Left lung (tissue), 10 donors: Measurements from ENCODE around the gene PIP5K1B. TPM values are rescaled to one million over a fixed set of nuclear protein-coding genes. Genes with fewer than 3 reads are reported as not detected.

Experiments
- ATAC-seq: fragments of 200-7000 bp; cut with Tn5 transposase; one replicate; pipeline ENCODE4 v1.9.1; 2020; ENCODE audit warnings: moderate library complexity
- DNase-seq, 4 donors: peaks; one replicate each; pipeline ENCODE4 v3.0.0-alpha.2; 2013 to 2020
- H3K27ac ChIP-seq, 2 donors: fragments of 200-600 bp; sonication (generic) in 1 of 2; one replicate each; pipeline versions ENCODE4 v1.5.0 to v1.8.0; 2020 to 2021
- H3K27me3 ChIP-seq, 2 donors: fragments of 200-600 bp; sonication (generic) in 1 of 2; one replicate each; pipeline versions ENCODE4 v1.5.0 to v1.8.0; 2020 to 2021
- H3K36me3 ChIP-seq, 2 donors: fragments of 200-600 bp; sonication (generic) in 1 of 2; one replicate each; pipeline versions ENCODE4 v1.5.0 to v1.8.0; 2020 to 2021
- H3K4me1 ChIP-seq, 2 donors: fragments of 200-600 bp; one replicate each; pipeline ENCODE4 v1.8.0; 2021
- H3K4me3 ChIP-seq, 2 donors: fragments of 200-600 bp; sonication (generic) in 1 of 2; one replicate each; pipeline versions ENCODE4 v1.5.0 to v1.8.0; 2020 to 2021; ENCODE audit warnings: mild to moderate bottlenecking in 1 of 2
- H3K9me3 ChIP-seq, 2 donors: fragments of 200-600 bp; sonication (generic) in 1 of 2; one replicate each; pipeline versions ENCODE4 v1.5.0 to v1.8.0; 2020 to 2021
- intact Hi-C, 2 donors: fragments of 100-400 bp; cut with DNase I; formaldehyde crosslinking; loops; one replicate each; pipeline versions ENCODE4 v1.11.2 to v1.14.2; 2022
- polyA plus RNA-seq, 6 donors: library from polyadenylated mRNA; unstranded; fragments of 120-200 nt; gene quantifications; one replicate each; pipeline ENCODE4 v1.2.1, GENCODE V29; 2013; ENCODE audit not compliant: insufficient read length in 6 of 6
- total RNA-seq, 2 donors: library from RNA; stranded (reverse); fragmentation: NEBNext Ultra II Directional; extraction: Animal tissue kit (Norgen Biotek cat#: 25700); gene quantifications; one replicate each; pipeline ENCODE4 v1.2.1, GENCODE V29; 2021
- TF ChIP-seq, protein P1 (sequence below), 2 donors: fragments of 200-600 bp; sonication (generic) in 1 of 2; IDR thresholded peaks; one replicate each; pipeline versions ENCODE4 v1.5.0 to v1.8.0; 2021; ENCODE audit warnings: antibody characterized with exemption in 2 of 2
- donor health status: DM: no; HTN: yes; CAD: no.
- donor health status: DM: no; HTN: no; CAD: no.

The PIP5K1B gene
- total and polyA plus RNA-seq, 8 donors = 3.1 to 31.0 (median 4.2) TPM

DNA sequence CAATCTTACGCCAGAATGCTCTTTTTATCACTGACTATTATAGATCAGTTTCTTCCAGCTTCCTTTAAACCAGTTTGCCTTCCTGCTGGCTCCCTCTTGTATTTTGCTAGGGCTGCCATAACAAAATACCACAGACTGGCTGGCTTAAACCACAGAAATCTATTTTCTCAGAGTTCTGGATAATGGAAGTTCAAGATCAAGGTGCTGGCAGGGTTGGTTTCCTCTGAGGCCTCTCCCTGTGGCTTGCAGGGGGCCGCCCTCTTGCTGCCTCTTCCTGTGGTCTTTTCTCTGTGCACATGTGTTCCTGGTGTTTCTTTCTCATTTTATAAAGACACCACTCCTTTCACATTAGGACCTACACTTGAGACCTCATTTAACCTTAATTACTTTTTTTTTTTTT lies 323.7 kb downstream of the PIP5K1B start:
- intact Hi-C loops = no loop called here
- DNase-seq (no peak), ATAC-seq (no peak)
- no peaks in the 10 kb centered on the region for H3K36me3 ChIP-seq
- no peak overlapping the region for H3K27ac ChIP-seq
- TF ChIP-seq, protein P1, sequence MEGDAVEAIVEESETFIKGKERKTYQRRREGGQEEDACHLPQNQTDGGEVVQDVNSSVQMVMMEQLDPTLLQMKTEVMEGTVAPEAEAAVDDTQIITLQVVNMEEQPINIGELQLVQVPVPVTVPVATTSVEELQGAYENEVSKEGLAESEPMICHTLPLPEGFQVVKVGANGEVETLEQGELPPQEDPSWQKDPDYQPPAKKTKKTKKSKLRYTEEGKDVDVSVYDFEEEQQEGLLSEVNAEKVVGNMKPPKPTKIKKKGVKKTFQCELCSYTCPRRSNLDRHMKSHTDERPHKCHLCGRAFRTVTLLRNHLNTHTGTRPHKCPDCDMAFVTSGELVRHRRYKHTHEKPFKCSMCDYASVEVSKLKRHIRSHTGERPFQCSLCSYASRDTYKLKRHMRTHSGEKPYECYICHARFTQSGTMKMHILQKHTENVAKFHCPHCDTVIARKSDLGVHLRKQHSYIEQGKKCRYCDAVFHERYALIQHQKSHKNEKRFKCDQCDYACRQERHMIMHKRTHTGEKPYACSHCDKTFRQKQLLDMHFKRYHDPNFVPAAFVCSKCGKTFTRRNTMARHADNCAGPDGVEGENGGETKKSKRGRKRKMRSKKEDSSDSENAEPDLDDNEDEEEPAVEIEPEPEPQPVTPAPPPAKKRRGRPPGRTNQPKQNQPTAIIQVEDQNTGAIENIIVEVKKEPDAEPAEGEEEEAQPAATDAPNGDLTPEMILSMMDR (IDR thresholded peaks at IDR 0.05) = no peak
- no peak overlapping the region for H3K4me3 ChIP-seq
- no peaks in the 10 kb centered on the region for H3K27me3 ChIP-seq
- H3K9me3 ChIP-seq = peaks cover 0 to 6% of the 10 kb centered on the region in 2 donors
- peaks cover 0 to 13% of the 10 kb centered on the region in 2 donors for H3K4me1 ChIP-seq

DNA sequence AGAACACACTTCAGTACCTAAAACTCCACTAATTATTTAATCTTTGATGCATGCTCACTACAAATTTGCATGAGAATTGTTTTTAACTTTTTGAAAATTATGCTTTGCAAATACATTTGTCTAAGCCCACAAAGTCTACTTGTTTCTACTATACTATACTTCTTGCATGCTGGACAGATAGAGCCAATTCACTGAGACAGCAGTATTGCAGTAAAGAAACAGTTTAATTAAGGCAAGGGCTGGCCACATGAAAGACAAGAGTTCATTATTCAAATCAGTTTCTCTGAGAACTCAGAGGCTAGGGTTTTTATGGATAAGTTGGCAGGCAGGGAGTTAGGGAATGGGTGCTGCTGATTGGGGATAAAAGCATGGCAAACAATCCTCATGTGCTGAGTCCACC lies 324.5 kb downstream of the PIP5K1B start:
- Histone ChIP-seq H3K4me3 (no peak overlapping the region), H3K27ac (no peak overlapping the region), H3K36me3 (no peaks in the 10 kb centered on the region), H3K4me1 (peaks cover 0 to 13% of the 10 kb centered on the region in 2 donors), H3K9me3 (peaks cover 0 to 6% of the 10 kb centered on the region in 2 donors), H3K27me3 (no peaks in the 10 kb centered on the region)
- ATAC-seq = no peak
- TF ChIP-seq, protein P1 (IDR thresholded peaks at IDR 0.05) = no peak
- no peak for DNase-seq
- intact Hi-C loops = no loop called here

DNA sequence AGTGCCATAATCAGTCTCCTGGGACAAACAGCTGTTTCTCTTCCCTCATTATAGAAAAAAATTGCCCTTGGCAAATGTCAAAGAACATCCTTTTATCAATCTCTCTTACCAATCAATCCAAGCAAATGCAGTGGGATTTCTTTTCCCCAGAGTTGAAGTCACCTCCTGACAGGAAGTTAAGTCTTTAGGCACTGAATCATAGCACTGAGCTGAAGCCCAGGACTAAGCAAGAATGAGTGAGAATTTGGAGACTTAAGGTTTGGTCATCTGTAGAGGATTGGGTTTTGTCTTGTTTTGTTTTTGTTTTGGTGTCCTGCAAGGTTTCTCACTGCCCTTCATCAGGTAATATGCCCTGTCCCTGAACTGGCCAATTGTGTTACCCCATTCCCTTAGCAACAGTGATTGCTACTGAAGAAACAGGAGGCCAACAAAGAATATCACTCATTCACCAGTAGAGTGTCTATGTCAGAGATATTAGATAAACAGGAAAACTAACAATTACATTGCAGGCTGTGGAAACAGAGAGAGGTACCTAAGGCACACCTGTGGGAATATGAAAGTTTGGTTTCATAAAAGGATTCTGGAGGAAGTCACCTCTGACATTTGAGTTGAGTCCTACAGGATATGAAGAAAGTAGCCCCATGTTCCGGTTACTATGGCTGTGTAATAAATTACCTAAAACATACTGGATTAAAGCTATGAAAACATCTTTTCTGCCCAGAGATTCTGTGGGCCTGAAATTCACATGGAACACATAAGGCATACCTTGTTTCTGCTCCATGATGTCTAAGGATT lies 326.0 kb downstream of the PIP5K1B start:
- Histone ChIP-seq H3K36me3 (no peaks in the 10 kb centered on the region), H3K27ac (no peak overlapping the region), H3K9me3 (peaks cover 0 to 6% of the 10 kb centered on the region in 2 donors), H3K4me3 (no peak overlapping the region), H3K27me3 (no peaks in the 10 kb centered on the region), H3K4me1 (peaks cover 3 to 19% of the 10 kb centered on the region in 2 donors)
- TF ChIP-seq, protein P1 (IDR thresholded peaks at IDR 0.05) = no peak
- DNase-seq (no peak), ATAC-seq (no peak)
- intact Hi-C loops = no loop called here

DNA sequence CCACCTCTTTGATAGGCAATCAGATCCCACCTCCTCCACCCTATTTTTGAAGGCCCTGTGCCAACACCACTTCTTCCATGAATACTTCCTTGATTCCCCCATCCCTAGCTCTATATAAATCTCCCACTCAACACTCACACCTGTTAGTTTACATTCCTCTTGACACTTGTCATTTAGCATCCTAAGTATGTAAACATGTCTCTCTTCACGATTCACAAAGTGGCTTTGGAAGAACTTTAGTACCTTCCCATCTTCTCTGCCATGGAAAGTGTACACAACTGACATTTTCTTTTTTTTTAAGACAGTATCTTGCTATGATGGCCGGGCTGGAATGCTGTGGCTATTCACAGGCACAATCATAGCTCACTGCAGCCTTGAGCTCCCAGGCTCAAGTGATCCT lies 329.0 kb downstream of the PIP5K1B start:
- intact Hi-C loops = no loop called here
- Histone ChIP-seq H3K27ac (no peak overlapping the region), H3K27me3 (no peaks in the 10 kb centered on the region), H3K36me3 (no peaks in the 10 kb centered on the region), H3K4me1 (peaks cover 3 to 14% of the 10 kb centered on the region in 2 donors), H3K9me3 (peaks cover 0 to 6% of the 10 kb centered on the region in 2 donors), H3K4me3 (no peak overlapping the region)
- DNase-seq = no peak
- ATAC-seq = no peak
- TF ChIP-seq, protein P1 (IDR thresholded peaks at IDR 0.05) = no peak

DNA sequence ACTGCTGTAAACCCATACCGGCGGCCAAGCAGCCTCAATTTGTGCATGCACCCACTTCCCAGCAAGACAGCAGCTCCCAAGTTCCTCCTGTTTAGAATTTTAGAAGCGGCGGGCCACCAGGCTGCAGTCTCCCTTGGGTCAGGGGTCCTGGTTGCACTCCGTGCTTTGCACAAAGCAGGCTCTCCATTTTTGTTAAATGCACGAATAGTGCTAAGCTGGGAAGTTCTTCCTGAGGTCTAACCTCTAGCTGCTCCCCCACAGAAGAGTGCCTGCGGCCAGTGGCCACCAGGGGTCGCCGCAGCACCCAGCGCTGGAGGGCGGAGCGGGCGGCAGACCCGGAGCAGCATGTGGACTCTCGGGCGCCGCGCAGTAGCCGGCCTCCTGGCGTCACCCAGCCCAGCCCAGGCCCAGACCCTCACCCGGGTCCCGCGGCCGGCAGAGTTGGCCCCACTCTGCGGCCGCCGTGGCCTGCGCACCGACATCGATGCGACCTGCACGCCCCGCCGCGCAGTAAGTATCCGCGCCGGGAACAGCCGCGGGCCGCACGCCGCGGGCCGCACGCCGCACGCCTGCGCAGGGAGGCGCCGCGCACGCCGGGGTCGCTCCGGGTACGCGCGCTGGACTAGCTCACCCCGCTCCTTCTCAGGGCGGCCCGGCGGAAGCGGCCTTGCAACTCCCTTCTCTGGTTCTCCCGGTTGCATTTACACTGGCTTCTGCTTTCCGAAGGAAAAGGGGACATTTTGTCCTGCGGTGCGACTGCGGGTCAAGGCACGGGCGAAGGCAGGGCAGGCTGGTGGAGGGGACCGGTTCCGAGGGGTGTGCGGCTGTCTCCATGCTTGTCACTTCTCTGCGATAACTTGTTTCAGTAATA lies 330.6 kb downstream of the PIP5K1B start, which contains the start of gene FXN:
FXN (plus strand) TSS at position 315 of the 871 bp plus-strand sequence; CDS start at position 346, 31 bp downstream.
- peak within 1 kb of the TSS; percentile 73 to 86 for H3K27ac ChIP-seq
- no peaks in the 10 kb centered on the region for H3K36me3 ChIP-seq
- H3K4me3 ChIP-seq = peak within 1 kb of the TSS; percentile 50 to 74
- DNase-seq = peak; percentile 86 to 98 (median 88)
- H3K9me3 ChIP-seq = no peaks in the 10 kb centered on the region
- H3K27me3 ChIP-seq = no peaks in the 10 kb centered on the region
- H3K4me1 ChIP-seq = peaks cover 3 to 14% of the 10 kb centered on the region in 2 donors
- intact Hi-C loops = no loop called here
- TF ChIP-seq, protein P1 (IDR thresholded peaks at IDR 0.05) = peak; percentile 99
- peak; percentile 98 for ATAC-seq
